Nephron progenitor cell (in vitro differentiated cells): Measurements from ENCODE around the gene LRRC27.

Experiments used
- DNase-seq: peaks from one replicate; pipeline ENCODE4 v3.0.0; 2021
- H3K27ac Mint-ChIP-seq: 2 replicates; pipeline ENCODE4 v1.8.0; 2021; ENCODE audit warnings: mild to moderate bottlenecking, moderate library complexity, mixed read lengths
- H3K27me3 Mint-ChIP-seq: 2 replicates; pipeline ENCODE4 v1.8.0; 2021; ENCODE audit warnings: mild to moderate bottlenecking, low read depth, mixed read lengths; ENCODE audit not compliant: poor library complexity
- H3K36me3 Mint-ChIP-seq: 2 replicates; pipeline ENCODE4 v1.8.0; 2021; ENCODE audit warnings: low read depth, mixed read lengths
- H3K4me1 Mint-ChIP-seq: 2 replicates; pipeline ENCODE4 v1.8.0; 2021; ENCODE audit warnings: mixed read lengths
- H3K4me3 Mint-ChIP-seq: 2 replicates; pipeline ENCODE4 v1.8.0; 2021; ENCODE audit warnings: mild to moderate bottlenecking, moderate library complexity, mixed read lengths
- H3K9me3 Mint-ChIP-seq: 2 replicates; pipeline ENCODE4 v1.8.0; 2021; ENCODE audit warnings: mild to moderate bottlenecking, moderate library complexity, mixed read lengths
- TF ChIP-seq, protein P1 (sequence below): fragments of 200-600 bp; sonication (generic); IDR thresholded peaks from 2 replicates; pipeline ENCODE4 v1.5.0; 2021; ENCODE audit warnings: antibody characterized with exemption

The LRRC27 gene

DNA sequence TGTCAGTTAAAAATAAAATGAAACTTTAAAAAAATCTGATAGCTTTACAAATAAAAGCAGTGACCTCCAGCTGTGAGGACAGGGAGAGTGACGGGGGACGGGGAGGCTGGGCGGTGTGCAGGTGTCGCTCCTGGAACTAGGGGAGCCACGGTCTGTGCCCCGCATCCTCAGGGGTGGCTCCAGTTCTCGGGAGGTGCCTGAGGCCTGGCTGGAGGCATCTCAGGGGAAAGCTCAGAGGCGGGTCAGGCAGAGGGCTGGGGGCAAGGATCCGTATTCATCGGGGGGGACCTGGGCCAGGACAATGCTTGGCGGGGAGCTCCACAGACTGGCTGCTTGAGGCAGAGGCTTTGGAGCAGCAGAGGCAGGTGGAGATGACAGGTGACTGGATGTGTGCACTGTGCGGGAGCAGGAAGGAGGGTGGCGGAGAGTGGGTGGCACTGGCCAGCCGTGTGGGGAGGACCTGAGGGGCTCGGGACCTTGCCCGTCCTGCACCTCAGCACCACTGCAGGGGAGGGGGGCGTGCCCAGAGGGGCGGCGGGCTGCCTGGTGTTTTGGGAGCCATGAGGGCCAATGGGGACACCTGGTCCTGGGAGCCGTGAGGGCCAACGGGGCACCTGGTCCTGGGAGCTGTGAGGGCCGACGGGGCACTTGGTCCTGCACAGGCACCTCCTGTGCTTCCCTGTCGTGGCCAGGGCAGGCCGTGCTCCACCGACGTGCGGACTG is 78.2 kb downstream of the LRRC27 start:
- H3K4me3 Mint-ChIP-seq = peak overlapping the region; percentile 47
- H3K9me3 Mint-ChIP-seq = no peaks in the 10 kb centered on the region
- peaks cover 69% of the 10 kb centered on the region for H3K4me1 Mint-ChIP-seq
- peaks cover 8% of the 10 kb centered on the region for H3K36me3 Mint-ChIP-seq
- peak overlapping the region; percentile 77 for H3K27ac Mint-ChIP-seq
- no peak for DNase-seq
- H3K27me3 Mint-ChIP-seq = peaks cover 8% of the 10 kb centered on the region
- TF ChIP-seq, protein P1, sequence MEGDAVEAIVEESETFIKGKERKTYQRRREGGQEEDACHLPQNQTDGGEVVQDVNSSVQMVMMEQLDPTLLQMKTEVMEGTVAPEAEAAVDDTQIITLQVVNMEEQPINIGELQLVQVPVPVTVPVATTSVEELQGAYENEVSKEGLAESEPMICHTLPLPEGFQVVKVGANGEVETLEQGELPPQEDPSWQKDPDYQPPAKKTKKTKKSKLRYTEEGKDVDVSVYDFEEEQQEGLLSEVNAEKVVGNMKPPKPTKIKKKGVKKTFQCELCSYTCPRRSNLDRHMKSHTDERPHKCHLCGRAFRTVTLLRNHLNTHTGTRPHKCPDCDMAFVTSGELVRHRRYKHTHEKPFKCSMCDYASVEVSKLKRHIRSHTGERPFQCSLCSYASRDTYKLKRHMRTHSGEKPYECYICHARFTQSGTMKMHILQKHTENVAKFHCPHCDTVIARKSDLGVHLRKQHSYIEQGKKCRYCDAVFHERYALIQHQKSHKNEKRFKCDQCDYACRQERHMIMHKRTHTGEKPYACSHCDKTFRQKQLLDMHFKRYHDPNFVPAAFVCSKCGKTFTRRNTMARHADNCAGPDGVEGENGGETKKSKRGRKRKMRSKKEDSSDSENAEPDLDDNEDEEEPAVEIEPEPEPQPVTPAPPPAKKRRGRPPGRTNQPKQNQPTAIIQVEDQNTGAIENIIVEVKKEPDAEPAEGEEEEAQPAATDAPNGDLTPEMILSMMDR = no peak

DNA sequence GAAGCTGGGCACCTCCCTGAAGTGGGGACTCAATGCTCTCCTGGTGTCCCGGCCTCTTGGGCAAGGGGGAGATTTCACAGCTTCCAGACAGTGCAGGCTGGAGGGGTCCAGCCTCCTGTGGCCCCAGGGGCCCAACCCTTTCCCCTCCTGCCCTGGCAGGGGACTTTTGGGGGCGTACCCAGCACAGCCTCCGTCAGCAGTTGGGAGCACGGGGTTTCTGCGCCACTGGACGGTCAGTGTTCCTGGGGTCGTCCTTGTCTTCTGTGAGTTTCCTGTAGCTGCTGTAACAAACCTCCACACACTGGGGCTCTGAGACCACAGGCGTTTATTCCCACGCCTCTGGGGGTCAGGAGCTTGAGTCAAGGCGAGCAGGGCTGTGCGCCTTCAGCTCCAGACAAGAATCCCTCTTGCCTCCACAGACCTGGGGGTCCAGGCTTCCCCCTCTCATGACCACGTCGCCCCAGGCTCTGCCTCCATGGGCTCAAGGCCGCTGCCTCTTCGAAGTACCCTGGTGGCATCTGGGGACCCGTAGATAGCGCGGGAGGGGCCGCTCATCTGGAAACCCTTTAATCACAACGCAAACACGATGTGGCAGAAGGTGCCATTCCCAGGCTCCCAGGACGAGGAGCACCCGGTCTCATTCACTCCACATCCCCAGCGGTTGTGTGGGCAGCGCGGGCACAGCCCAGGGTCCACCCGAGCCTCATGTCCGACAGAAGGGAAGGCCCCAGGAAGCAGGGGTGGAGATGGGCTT is 79.0 kb downstream of the LRRC27 start:
- TF ChIP-seq, protein P1 = no peak
- Mint-ChIP-seq H3K4me3 (no peak overlapping the region), H3K27ac (peak overlapping the region; percentile 97), H3K36me3 (peaks cover 8% of the 10 kb centered on the region), H3K9me3 (no peaks in the 10 kb centered on the region), H3K4me1 (peaks cover 76% of the 10 kb centered on the region), H3K27me3 (peaks cover 8% of the 10 kb centered on the region)
- no peak for DNase-seq

DNA sequence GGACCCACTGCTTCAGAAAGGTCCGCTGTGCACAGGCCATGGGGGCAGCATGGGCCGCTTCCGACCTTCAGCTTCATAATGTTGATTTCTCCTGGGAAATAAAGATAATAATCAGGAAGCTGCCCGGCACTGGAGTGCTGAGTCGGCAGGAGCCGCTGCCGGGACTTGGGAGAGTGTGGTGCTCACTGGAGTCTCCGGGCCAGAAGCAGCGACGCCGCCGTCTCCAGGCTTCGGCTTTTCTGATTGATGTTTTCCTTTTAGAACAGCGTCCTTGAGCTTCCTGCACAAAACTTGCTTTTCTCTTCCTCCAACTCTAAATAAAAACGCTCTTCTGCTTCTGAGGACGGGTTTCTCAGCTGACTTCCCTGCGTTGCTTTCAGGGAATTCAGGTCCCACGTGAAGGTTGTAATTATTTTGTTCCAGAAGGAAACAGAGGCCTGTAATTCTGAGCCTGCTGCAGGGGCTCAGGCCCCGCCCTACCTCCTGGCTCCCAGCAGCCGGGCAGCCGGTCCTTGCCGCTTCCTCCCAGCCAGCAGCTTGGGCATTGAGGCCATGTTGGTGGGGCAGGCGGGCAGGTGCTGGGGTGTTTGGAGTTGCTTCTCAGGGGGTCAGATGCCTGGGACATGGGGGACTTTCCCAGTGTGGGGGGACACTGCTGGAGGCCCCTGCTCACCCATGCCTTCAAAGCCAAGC is 79.7 kb downstream of the LRRC27 start:
- Mint-ChIP-seq H3K27ac (peak overlapping the region; percentile 97), H3K4me3 (peak overlapping the region; percentile 56), H3K27me3 (peaks cover 8% of the 10 kb centered on the region), H3K9me3 (no peaks in the 10 kb centered on the region), H3K4me1 (peaks cover 71% of the 10 kb centered on the region), H3K36me3 (peaks cover 6% of the 10 kb centered on the region)
- TF ChIP-seq, protein P1 = no peak
- no peak for DNase-seq

DNA sequence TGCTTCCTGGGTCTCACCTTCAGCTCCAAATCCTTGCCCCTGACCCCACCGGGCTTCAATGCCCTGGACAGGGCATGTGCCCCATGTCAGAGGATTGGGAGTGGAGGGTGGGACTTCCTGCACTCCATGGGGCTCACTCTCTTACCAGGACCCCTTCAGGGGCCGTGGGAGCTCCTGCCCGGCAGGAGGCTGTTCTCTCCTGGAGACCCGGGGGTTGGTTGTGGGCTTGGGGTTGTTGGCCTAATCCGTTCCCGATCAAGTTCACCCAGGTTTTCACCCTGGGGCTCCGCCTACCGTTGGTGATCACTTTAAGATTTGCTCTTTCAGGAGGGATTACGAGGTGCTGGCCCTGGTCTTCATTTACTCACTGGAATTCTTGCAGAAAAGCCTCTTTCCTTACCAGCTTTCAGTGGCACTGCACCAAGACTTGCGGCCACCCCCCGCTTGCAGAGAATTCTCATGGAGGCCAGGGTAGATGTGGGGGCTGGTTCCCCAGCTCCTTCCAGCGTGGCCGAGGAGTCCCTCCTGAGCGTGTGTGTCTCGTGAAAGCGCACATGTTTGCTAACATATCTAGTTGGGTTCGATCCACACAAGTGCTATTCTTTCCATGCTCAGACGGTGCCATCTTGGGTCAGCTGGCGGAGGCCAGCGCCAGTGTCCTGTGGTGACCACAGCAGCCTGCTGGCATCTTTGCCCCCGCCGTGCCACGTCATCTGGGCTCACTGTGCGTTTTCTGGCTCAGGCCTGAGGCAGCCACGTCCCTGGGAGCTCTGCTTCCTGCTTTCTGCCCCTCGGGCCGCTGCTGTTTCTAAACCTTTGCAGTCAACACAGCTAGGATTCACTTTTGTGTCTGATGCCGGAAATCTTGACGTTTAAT is 80.6 kb downstream of the LRRC27 start:
- H3K27me3 Mint-ChIP-seq = peaks cover 8% of the 10 kb centered on the region
- H3K4me1 Mint-ChIP-seq = peaks cover 69% of the 10 kb centered on the region
- no peak for DNase-seq
- H3K4me3 Mint-ChIP-seq = no peak overlapping the region
- H3K27ac Mint-ChIP-seq = no peak overlapping the region
- peaks cover 6% of the 10 kb centered on the region for H3K36me3 Mint-ChIP-seq
- TF ChIP-seq, protein P1 = no peak
- no peaks in the 10 kb centered on the region for H3K9me3 Mint-ChIP-seq
